ENCODE measurements around the gene ADAMTS2.
A peak's percentile ranks its signal among the peaks of the same experiment; 100 is the strongest.

Gene ADAMTS2

DNA sequence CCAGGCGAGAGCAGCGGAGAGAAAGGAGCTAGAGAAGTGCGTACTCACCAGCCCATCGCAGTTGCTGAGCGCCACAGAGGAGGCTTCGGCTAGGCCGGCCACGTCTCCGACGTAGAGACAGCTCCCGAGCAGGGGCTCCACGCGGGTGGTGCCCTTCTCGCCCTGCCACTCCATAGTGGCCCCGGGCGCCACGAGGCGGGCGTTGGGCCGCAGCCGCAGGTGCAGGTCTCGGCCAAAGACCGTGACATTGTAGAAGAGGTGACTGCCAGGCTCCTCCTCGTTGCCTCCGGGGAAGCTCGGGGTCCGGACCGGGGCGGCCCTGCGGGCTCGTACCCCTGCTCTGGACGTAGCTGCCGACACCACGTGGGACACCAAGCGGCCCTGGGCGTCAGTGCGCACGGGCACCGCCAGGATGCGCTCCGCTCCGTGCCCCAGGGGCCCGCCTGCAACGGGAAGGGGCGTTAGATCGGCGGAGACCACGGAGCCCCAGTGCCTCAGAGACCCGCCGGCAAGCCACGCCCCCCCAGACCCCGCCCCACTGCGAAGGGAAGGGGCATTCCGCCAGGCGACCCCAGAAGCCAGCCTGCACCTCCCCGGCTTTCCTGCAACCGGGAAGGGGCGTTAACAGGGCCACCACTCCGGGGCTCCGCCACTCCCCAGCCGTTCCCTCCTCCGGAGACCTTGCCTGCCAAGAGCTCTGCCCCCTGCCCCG, 1.4 kb downstream of the ADAMTS2 start:
- peak; percentile 87 for DNase-seq (ENCODE audit: low spot score)

DNA sequence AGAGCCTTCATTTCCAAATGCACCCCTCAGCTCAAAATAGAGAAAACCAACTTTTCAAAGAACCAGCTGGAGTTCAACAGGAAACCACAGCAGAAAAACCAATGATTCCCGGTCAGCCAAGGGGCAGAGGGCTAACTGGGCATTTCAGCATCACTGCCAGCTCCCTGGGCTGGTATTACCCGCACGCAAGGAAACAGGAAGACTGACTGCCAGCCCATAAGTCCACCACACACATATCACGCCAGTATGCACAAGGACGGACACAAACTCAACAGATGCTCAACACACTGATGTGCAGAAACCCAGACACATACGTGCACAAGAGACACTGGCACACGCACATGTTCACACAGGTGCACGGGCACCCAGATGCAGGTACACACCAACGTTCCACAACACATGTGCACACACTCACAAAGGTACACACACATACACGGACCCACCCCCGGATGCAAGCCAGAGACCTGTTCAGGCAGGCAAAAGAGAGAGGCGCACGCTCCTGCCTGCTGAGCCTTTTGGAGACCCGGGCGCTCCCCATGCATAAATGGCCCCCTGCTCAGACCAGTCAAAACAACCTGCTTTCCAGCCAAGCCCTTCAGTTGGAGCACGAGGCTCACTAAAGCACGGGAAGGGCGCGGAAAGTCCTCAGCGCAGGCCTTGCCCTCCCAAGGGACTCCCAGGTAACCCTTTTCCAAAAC, 2.1 kb downstream of the ADAMTS2 start:
- no peak for DNase-seq (ENCODE audit: low spot score)

DNA sequence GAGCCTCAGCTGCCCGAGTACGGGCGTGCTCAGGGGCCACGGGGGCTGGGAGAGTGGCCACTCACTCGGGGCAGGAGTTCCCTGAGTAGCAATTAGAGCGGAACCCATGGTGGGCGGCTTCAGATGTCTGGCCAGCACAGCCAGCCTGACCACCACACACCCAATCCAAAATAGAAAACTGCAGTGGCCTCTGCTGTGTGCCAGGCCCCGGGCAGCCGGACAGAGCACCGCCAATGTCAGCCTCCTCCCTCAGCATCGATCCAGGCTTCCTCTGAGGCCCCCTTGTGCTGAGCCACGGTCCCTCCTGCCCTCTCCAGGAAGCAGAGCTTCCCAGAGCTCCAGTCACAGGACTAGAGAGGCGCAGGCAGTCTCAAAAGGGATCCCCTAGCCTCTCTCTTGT, 2.7 kb downstream of the ADAMTS2 start:
- peak; percentile 78 for DNase-seq (ENCODE audit: low spot score)

DNA sequence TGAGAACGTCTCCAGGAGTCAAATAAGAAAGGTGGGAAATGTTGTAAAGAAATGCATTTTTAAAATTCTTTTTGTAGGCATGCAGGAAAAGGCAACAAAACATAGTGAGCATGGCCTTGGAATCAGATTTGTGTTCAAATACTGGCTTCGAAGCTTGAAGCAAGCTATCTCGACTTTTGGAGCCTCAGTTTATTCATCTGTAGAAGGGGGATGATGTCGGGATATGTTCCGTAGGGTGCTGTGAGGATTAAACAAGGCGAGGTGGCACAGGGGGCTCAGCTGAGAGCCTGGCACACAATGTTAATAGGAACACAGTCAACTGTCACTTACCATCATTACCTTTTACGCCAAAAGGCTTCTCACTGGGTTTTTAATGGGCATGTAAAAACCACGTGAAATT, 4.8 kb downstream of the ADAMTS2 start:
- DNase-seq (ENCODE audit: low spot score), result no peak

DNA sequence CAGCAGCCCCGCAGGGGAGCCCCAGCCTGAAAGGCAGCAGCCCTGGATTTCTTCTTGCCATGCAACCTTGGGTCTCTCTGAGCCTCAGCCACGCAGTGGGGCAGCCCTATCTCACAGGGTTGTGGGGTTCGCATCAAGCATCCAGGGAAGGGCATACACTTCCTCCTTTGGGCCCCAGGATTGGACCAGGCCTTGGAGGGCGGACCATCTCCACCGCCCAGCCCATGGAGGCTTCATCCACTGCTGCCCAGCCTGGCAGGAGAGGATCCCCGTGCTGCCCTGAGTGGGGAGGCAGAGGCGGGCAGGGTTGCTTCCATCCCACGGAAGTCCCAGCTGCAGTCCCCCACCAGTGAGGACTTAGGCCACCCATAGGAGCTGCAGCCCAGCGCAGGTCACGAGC, 5.3 kb downstream of the ADAMTS2 start:
- no peak for DNase-seq (ENCODE audit: low spot score)

DNA sequence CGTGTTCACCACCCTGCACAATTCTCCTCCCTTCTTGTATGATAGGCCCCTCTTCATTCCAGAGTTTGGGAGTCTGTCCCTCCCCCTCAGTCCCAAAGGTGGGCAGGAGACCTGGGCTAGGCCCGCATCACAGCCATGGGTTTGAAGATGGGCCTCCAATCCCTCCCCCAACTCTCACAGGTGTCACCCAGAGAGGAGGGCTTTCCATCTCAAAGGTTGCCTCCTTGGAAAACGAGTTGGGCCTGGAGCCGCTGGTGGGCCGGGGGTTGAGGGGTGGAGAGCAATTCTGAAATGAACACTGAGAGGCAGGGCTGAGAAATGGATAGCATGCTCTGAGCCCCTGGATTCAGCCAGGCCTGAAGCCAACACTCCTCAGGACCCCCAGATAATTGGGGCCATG, 6.2 kb downstream of the ADAMTS2 start:
- DNase-seq (ENCODE audit: low spot score), result no peak

DNA sequence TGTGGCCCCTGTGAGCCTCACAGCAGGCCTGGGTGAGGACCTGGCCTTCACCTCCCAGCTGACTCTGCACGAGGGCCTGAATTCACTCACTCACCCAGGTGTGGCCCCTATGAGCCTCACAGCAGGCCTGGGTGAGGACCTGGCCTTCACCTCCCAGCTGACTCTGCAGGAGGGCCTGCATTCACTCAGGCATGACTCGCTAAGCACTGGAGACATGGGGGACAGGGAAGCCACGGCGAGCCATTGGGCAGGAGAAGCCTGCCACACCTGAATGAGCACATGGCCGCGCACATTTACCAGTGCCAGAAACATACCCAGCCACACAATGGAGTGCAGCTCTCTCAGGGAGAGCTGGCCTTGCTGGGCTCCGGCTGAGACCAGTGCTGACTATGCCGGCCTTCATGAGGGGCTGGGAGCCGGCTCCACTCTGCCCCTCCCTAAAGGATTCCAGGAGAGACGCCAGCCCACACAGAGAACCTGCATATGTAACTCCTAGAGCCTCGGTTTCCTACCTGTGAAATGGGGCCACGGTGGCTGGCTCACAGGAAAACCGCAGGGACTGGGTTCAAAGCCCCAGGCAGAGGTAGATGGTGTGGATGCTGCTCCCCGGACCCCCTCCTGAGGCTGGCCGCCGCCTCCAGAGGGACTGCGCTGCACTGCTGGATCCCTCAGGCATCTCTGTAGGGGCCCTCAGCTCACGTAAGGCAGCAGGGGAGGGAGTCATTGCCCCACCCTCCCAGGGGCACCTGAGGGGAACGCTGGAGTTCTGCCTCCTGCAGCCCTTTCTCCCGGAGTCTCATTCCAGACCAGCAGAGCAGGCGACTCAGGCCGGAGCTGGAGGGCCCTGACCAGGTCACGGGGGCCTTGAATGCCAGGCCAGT, 7.2 kb downstream of the ADAMTS2 start:
- DNase-seq (ENCODE audit: low spot score), result no peak

DNA sequence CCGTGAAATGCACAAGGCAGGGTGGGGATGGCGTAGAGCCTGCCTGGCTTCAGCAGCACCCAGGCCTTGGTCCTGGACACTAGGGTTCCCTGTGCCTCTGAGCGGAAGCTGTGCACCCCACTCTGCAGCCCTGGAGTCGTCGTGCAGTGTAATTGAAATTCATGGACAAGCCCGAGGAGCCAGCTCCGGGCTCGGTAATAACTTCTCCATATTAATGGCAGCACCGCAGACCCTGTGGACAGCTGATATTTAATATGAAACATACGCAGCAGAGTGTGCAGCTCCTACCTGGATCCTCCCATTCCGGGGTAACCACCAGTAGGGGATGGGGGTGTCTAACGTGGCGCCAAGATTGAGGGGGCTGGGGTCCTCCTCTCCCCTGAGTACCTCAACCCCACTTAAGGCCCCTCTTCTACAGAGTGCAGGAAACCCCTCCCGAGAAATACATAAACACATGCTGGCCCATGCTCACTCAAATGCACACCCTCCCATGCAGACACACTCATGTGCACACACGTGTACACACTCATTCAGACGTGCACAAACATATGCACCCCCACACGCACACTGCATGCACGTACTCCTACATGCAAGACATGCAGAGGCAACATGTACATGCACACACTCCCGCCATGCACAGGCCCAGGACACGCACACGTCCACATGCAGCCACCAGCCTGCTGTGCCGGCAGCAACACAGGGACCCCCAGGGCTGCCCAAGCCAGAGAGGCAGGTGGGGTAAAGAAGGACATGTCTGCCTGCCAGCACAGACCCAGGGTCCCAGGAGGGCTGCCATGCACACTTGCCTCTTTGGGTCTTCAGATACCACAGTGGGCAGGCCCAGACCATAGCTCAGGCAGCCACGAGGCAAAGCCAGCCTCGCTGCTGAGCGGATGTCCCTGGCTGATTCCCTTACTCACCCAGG, 8.1 kb downstream of the ADAMTS2 start:
- DNase-seq (ENCODE audit: low spot score), result no peak

DNA sequence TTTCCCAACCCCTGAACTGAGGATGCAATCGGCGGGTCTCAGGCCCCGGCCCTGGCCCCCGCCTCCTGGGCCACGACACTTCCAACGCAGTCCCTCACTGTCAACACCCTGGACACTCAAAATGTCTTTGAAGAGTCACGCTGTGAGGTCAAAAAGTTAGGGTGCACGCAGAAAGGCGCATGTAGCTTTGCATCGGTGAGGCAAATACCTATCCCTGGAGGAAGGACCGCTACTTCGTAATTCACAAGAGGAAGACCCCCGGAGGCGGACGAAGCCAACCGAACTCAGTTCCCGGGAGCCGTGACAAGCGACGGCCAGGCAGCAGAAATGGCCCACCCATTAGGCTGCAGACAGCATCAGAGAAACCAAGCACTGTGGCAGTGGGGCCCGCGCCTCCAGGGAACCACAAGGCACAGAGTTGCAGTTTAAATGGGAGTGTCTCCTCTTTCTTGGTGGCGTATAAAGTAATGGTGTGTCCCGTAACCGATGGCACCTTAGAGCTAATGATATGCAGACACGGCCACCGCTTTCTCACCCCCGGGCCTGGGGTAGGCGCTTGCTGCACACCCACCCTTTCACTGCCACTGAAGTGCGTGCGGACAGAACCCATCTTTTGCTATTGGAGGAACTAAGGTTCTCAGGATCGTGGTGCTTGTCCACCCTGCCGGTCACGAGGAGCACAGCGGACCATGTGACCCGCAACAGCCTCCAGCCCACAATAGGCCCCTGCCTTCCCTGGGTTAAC, 9.0 kb downstream of the ADAMTS2 start:
- no peak for DNase-seq (ENCODE audit: low spot score)

DNA sequence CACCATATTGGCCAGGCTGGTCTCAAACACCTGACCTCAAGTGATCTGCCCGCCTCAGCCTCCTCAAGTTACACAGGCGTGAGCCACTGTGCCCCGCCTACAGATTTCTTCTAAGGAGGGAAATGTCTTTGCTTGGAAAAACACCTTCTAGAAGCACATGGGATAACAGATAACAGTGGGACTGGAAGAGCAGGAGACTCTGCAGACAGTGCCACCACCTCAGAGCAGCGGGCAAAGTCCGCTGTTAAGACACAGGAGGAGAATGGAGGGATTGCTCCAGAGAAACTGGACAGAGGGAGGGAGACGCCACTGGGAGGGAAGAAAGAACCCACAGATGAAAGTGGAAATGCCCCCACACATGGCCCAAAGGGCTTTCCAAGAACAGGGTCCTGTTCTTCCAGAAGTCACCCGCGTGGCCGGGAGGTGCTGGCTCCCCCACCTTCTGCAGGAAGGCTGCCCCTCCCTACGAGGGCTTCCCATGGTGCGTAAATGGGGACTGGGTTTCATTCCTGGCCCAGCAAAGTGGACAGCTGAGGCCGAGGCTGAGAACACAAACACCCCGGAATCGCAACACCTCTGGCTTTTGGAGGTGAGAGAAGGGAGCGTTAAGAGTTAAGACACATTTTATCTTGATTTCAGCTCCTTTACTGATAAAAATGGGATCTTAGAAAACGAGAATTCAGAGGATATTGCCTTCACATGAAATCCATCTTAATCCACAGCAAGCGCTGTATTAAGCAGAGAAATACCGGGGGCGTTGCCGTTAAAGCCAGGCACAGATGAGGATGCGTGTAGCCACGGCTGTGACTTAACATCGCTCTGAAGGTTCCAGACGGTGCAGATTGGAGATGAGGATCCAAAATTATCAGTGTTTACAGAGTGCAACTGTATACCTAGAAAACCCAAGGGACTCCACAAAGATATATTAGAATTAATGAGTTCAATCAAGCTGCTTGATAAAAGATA, 11.2 kb downstream of the ADAMTS2 start:
- no peak for DNase-seq (ENCODE audit: low spot score)

DNA sequence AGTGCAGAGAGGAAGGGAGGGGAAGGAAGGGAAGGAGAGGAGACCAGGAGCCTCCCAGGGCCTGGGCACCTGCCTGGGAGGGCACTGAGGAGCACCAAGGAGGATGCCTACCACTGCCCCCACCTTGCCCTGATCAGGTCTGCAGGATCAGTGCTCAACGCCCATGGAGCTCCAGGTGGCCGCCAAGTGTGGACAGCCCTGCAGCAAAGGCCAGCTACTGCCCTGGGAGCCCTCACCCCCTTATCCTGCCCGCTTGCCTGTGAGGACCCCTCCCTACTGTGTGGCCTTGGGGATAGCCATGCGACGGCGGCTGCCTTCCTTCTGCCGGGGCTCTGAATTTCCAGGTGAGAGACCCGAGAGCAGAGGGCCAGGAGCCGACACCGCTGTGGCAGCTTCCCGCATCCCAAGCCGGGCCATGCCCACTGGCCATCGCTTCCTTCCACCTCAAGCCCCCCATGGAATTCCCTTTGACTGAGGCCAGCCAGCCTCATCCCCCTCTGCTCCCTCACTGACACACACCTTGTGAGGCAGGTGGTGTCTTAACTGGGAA, 12.4 kb downstream of the ADAMTS2 start:
- DNase-seq (ENCODE audit: low spot score), result no peak

DNA sequence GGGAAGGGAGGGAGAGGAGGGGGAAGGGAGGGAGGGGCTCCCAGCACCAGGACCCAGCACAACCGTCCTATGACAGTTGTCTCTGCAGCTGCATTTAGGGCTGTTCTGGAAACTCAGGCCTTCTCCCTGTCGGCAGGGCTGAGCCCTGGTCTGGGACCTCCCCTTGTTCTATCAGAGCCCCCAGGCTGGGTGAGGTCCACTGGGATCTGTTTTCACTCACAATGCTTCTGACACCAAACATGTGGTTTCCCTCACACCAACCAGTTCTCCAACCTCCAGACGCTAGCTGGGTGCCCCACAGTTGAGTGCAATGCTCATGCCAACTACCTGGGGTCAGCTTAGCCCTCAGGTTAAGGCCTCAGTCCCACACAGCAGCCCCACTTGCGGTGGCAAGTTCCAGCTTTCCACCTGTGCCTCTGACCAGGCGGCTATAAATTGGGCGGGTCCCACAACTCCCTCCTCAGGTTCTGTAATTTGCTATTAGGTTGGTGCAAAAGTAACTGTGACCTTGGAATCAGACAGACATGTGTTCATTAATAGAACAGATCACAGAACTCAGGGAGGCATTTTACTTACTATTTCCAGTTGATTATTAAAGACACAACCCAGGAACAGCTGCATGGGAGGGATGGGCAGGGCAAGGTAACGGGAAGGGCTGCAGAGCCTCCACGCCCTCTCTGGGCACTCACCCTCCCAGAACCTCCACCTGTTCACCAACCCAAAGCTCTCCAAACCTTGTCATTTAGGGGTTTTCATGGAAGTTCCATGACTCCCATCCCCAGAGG, 13.5 kb downstream of the ADAMTS2 start:
- no peak for DNase-seq (ENCODE audit: low spot score)

DNA sequence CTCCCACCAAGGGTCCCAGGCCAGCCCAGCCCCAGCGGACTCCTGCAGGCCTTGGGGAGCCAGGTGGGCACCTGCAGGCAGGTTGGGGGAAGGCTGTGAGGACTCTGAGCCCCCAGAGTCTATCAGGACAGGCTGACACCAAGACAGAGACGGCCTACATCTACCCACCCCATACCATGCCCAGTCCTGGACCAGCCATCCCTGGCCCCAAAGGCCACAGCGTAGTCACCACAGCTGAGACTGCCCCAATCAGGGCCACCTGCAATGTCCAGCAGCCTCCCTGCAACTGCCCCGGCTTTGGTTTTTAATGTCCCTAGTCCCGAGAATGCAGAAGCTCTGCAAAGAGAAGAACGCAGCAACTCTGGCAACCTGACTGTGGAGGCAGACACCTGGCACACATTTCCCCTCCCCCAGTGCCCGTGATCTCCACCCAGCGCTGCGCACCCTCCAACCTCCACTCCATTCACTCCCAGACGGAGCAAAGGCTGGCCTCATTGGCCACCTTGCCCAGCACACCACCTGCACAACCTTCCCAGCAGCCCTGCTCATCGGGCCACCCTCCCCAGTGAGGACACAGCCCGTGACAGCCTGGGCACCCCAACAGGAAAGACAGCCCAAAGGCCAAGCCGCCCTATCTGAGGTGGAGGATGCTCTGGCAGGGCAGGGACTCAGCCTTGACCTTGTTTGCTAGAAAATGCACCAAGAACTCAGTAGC, 14.9 kb downstream of the ADAMTS2 start:
- no peak for DNase-seq (ENCODE audit: low spot score)

DNA sequence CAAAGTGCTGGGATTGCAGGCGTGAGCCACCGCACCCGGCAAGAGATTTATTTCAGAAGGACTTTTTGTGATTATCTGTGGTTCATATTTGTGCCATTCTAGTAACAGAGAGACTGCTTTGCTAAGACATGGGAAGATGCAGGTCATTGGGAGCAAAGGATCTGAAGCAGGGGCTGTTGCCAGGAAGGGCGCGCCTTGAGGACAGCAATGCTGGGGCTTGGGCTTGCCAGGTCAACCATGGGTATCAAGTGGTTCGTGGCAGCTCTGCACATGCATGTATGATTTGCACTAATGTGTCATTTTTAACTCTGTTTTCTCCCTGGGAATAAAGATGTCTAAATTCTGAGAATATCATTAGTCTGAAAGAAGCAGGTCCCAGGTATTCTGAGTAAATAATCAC, 17.0 kb downstream of the ADAMTS2 start:
- DNase-seq (ENCODE audit: low spot score), result no peak

DNA sequence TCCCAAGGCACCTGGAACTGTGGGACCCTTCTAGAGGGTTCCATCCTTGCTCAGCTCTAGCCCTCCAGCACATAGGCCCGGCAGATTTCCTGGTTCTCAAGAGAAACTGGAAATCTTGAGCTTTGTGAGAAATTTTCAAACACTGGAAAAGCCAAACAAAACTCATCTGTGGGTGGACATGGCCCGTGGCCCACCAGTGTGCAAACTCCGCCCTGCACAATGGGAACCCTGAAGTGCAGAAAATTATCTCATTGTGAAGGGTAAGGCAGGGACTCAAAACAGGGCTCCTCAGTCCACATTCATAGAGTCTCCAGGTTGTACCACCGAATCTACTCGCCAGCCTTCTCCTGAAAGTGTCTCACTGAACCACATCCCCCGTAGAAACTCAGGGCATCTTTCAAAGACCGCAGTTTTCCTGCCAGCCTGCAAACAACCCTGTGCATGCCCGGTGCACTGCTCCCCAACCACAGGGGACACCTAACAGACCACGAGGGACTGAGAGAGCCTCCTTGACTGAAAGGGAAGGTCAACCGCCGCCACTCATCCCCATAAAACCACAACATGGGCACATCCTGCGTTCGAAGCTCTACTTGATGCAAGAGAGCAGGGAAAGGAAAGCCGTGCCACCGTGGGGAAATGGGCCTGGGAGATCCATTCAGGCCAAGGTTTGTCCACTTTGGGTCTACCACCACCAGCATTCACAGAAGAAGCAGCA, 18.1 kb downstream of the ADAMTS2 start:
- no peak for DNase-seq (ENCODE audit: low spot score)

DNA sequence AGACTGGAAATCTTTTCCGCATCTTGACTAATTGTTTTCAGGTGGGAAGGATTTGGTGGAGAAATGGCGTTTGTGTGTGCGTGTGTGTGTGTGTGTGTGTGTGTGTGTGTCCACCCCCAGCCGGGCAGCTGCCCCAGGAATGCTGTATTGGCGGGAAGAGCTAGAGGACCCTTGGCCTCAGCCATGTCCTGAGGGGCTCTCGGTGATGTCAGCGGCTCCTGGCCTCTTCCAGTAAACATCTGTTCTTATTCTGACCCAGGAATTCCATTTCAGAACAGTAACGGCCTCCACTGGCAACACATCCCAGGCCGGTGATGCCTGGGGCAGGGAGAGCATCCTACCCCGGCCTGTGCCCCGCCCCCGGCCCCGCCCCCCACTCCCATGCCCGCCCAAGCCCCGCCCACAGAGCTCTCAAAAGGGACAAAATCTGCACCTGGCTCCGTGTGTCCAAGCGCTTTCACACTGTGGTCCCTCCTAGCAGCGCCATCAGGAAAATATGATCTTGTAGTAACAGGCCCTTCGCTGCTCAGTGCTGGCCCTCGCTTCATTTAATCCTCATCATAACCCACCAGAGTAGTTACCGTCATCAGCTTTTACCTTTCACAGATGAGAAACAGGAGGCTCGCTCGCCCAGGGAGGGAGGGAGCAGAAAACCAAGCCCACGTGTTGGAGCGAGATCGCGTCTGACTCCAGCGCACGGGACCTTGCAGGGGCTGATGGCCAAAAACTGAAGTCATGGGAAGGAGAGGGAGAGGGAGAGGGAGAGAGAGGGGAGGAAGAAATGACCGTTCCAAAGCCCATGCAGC, 18.9 kb downstream of the ADAMTS2 start:
- no peak for DNase-seq (ENCODE audit: low spot score)
